Duodenal mucosa (tissue), 2 donors: Measurements from ENCODE around the gene SPATA20.

Experiments used
- H3K27ac ChIP-seq: one replicate; pipeline ENCODE4 v1.7.0; 2013; ENCODE audit warnings: low read depth, low read length
- H3K27me3 ChIP-seq, 2 donors: one replicate each; pipeline ENCODE4 v1.7.0; 2013; ENCODE audit warnings: low read length in 2 of 2, control low read depth in 1 of 2; ENCODE audit not compliant: insufficient read depth in 2 of 2, control insufficient read depth in 1 of 2
- H3K36me3 ChIP-seq, 2 donors: one replicate each; pipeline ENCODE4 v1.7.0; 2013; ENCODE audit warnings: low read length in 2 of 2, control low read depth in 1 of 2; ENCODE audit not compliant: insufficient read depth in 2 of 2, control insufficient read depth in 1 of 2
- H3K4me1 ChIP-seq, 2 donors: one replicate each; pipeline ENCODE4 v1.7.0; 2013; ENCODE audit warnings: low read length in 2 of 2, control low read depth in 1 of 2; ENCODE audit not compliant: insufficient read depth in 2 of 2, control insufficient read depth in 1 of 2
- H3K4me3 ChIP-seq, 2 donors: one replicate each; pipeline ENCODE4 v1.7.0; 2013; ENCODE audit warnings: low read length in 2 of 2, low read depth in 1 of 2
- H3K9ac ChIP-seq, 2 donors: one replicate each; pipeline ENCODE4 v1.7.0; 2013; ENCODE audit warnings: low read length in 2 of 2, low read depth in 1 of 2
- H3K9me3 ChIP-seq, 2 donors: one replicate each; pipeline ENCODE4 v1.7.0; 2013; ENCODE audit warnings: low read length in 2 of 2, control low read depth in 1 of 2; ENCODE audit not compliant: control insufficient read depth in 1 of 2

Gene SPATA20

GRCh38 chr17:50548831-50549230, 1.9 kb downstream of the SPATA20 start:
- no peaks in the 10 kb centered on the region for H3K9me3 ChIP-seq
- H3K9ac ChIP-seq: no peak overlapping the region
- no peak overlapping the region for H3K4me3 ChIP-seq
- peaks cover 17 to 18% of the 10 kb centered on the region in 2 donors for H3K4me1 ChIP-seq
- no peaks in the 10 kb centered on the region for H3K27me3 ChIP-seq
- peaks cover 0 to 9% of the 10 kb centered on the region in 2 donors for H3K36me3 ChIP-seq
- H3K27ac ChIP-seq: no peak overlapping the region

GRCh38 chr17:50549256-50549941, 2.4 kb downstream of the SPATA20 start:
- H3K4me1 ChIP-seq: peaks cover 12 to 14% of the 10 kb centered on the region in 2 donors
- H3K27ac ChIP-seq: no peak overlapping the region
- H3K27me3 ChIP-seq: no peaks in the 10 kb centered on the region
- H3K9ac ChIP-seq: no peak overlapping the region
- peaks cover 0 to 10% of the 10 kb centered on the region in 2 donors for H3K36me3 ChIP-seq
- H3K9me3 ChIP-seq: no peaks in the 10 kb centered on the region
- no peak overlapping the region for H3K4me3 ChIP-seq

GRCh38 chr17:50549969-50550368, 3.0 kb downstream of the SPATA20 start:
- Histone ChIP-seq H3K27me3 (no peaks in the 10 kb centered on the region), H3K4me1 (peaks cover 12 to 14% of the 10 kb centered on the region in 2 donors), H3K4me3 (no peak overlapping the region), H3K27ac (no peak overlapping the region), H3K36me3 (peaks cover 0 to 14% of the 10 kb centered on the region in 2 donors), H3K9ac (no peak overlapping the region), H3K9me3 (no peaks in the 10 kb centered on the region)

GRCh38 chr17:50550661-50551432, 3.9 kb downstream of the SPATA20 start:
- peaks cover 0 to 14% of the 10 kb centered on the region in 2 donors for H3K36me3 ChIP-seq
- H3K4me3 ChIP-seq: no peak overlapping the region
- no peak overlapping the region for H3K9ac ChIP-seq
- H3K4me1 ChIP-seq: peaks cover 12 to 14% of the 10 kb centered on the region in 2 donors
- no peak overlapping the region for H3K27ac ChIP-seq
- no peaks in the 10 kb centered on the region for H3K27me3 ChIP-seq
- no peaks in the 10 kb centered on the region for H3K9me3 ChIP-seq

GRCh38 chr17:50551433-50551815, 4.5 kb downstream of the SPATA20 start:
- no peaks in the 10 kb centered on the region for H3K27me3 ChIP-seq
- H3K27ac ChIP-seq: no peak overlapping the region
- peaks cover 11 to 12% of the 10 kb centered on the region in 2 donors for H3K4me1 ChIP-seq
- H3K9ac ChIP-seq: no peak overlapping the region
- no peak overlapping the region for H3K4me3 ChIP-seq
- H3K36me3 ChIP-seq: peaks cover 0 to 14% of the 10 kb centered on the region in 2 donors
- no peaks in the 10 kb centered on the region for H3K9me3 ChIP-seq

GRCh38 chr17:50551884-50552283, 4.9 kb downstream of the SPATA20 start:
- no peak overlapping the region for H3K9ac ChIP-seq
- no peaks in the 10 kb centered on the region for H3K27me3 ChIP-seq
- H3K27ac ChIP-seq: no peak overlapping the region
- peaks cover 0 to 14% of the 10 kb centered on the region in 2 donors for H3K36me3 ChIP-seq
- H3K9me3 ChIP-seq: no peaks in the 10 kb centered on the region
- peaks cover 6 to 8% of the 10 kb centered on the region in 2 donors for H3K4me1 ChIP-seq
- no peak overlapping the region for H3K4me3 ChIP-seq

GRCh38 chr17:50554201-50554600, 7.2 kb downstream of the SPATA20 start:
- H3K4me1 ChIP-seq: peaks cover 4 to 5% of the 10 kb centered on the region in 2 donors
- no peak overlapping the region for H3K27ac ChIP-seq
- H3K9me3 ChIP-seq: no peaks in the 10 kb centered on the region
- no peak overlapping the region for H3K4me3 ChIP-seq
- H3K36me3 ChIP-seq: peaks cover 0 to 14% of the 10 kb centered on the region in 2 donors
- no peak overlapping the region for H3K9ac ChIP-seq
- peaks cover 12 to 19% of the 10 kb centered on the region in 2 donors for H3K27me3 ChIP-seq

- Histone ChIP-seq H3K4me1 (peaks cover 16% of the 10 kb centered on the region in 2 donors), H3K9ac (no peak overlapping the region), H3K9me3 (no peaks in the 10 kb centered on the region), H3K27ac (no peak overlapping the region), H3K27me3 (peaks cover 25 to 30% of the 10 kb centered on the region in 2 donors), H3K4me3 (no peak overlapping the region), H3K36me3 (peaks cover 0 to 4% of the 10 kb centered on the region in 2 donors)
Observed at GRCh38 chr17:50556803-50557202, 9.8 kb downstream of the SPATA20 start.

- Histone ChIP-seq H3K36me3 (peaks cover 0 to 4% of the 10 kb centered on the region in 2 donors), H3K4me1 (peaks cover 16% of the 10 kb centered on the region in 2 donors), H3K4me3 (no peak overlapping the region), H3K27ac (no peak overlapping the region), H3K9me3 (no peaks in the 10 kb centered on the region), H3K27me3 (peaks cover 31 to 36% of the 10 kb centered on the region in 2 donors), H3K9ac (no peak overlapping the region)
Observed at GRCh38 chr17:50557630-50558029, 10.7 kb downstream of the SPATA20 start.

GRCh38 chr17:50558091-50558490, 11.1 kb downstream of the SPATA20 start:
- no peak overlapping the region for H3K4me3 ChIP-seq
- H3K9me3 ChIP-seq: no peaks in the 10 kb centered on the region
- no peak overlapping the region for H3K9ac ChIP-seq
- H3K27ac ChIP-seq: no peak overlapping the region
- H3K27me3 ChIP-seq: peaks cover 36 to 41% of the 10 kb centered on the region in 2 donors
- peaks cover 0 to 4% of the 10 kb centered on the region in 2 donors for H3K36me3 ChIP-seq
- H3K4me1 ChIP-seq: peaks cover 16% of the 10 kb centered on the region in 2 donors
